GM19372 (cell line): Measurements from ENCODE around the gene MYH11.
"Not testable (repeated sequence)": the region's sequence is repeated elsewhere in the genome, so short reads cannot be mapped to it uniquely, and the experiment has no call there.

Source experiments
- ATAC-seq: cut with Tn5 transposase; IDR thresholded peaks from one replicate; pipeline ENCODE4 v1.9.1; 2021; ENCODE audit warnings: mild to moderate bottlenecking, low read depth, moderate library complexity; ENCODE audit not compliant: unreplicated experiment

MYH11 gene

DNA sequence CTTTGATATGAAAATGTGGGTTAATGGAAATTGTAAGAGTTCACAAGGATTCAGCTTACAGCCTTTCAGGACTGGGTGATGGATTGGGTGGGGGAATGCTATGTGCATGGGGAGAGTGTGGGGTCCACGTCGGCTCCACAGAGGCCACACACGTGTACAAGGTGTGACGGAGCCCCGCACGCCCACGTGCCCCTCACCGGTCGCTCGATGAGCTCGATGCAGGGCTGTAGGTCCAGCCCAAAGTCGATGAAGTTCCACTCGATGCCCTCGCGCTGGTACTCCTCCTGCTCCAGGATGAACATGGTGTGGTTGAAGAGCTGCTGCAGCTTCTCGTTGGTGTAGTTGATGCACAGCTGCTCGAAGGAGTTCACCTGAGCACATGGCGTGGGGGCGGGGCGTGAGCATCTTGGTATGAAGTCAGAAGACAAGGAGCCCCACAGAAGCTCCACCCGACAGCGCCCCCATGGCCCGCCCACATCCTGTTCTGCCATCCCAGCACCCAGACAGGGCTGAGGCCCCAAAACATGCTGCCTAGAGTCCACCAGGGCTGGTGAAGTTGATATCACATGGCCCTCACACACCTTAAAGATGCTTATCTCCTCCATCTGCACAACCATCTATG is 99.1 kb downstream of the MYH11 start:
- no peak for ATAC-seq

DNA sequence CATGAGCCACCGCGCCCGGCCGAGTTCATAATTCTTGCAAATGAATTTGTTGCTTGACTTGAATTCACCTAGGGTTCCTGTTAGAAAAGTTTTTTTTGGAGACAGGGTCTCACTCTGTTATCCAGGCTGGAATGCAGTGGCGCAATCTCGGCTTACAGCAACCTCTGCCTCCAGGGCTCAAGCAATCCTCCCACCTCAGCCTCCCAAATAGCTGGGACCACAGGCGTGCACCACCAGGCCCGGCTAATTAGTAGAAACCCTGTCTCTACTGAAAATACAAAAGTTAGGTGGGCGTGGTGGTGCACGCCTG is 99.8 kb downstream of the MYH11 start:
- no peak for ATAC-seq

DNA sequence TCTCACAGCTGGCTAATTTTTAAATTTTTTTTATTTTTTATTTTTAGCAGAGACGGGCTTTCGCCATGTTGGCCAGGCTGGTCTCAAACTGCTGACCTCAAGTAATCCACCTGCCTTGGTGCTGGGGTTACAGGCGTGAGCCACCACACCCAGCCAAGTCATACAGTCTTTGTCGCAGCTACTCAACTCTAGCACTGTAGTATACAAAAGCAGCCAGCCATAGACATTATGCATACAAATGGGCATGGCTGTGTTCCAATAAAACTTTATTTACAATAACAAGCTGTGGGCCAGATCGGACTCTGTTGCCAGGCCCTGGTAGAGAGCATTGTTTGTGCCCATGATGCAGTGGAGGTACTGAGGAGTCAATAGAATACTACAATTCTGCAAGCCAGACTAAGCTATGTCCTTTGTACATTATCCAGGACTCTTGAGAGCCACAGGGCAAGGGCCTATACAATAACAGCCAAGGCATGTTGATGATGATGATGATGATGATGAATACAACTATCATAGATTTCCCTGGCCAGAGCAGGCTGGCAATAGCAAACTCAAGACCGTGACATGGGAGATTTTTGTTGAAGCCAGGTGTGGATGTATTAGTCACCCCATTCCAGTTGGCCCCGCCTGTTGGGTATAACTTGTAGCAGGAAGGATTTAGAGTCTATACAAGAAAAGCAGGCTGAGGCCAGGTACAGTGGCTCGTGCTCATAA is 101.8 kb downstream of the MYH11 start:
- no peak for ATAC-seq

- no peak for ATAC-seq
Measured at GRCh38 chr16:15752717-15753488, 103.9 kb downstream of the MYH11 start.

DNA sequence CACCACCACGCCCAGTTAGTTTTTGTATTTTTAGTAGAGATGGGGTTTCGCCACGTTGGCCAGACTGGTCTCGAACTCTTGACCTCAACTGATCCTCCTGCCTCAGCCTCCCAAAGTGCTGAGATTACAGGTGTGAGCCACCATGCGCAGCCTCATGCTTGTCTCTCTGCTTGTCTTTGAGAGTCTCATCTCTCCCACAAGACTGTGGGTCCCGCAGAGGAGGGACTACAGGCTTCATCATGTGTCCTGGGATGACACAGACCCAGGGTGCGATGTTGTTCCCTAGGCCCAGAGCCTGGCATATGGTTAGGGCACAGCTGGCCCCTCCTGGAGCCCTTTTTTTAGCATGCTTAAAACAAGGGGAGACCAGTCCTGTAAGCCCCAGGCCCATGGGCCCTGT is 104.9 kb downstream of the MYH11 start:
- no peak for ATAC-seq

- no peak for ATAC-seq
Measured at GRCh38 chr16:15749985-15750384, 106.8 kb downstream of the MYH11 start.

DNA sequence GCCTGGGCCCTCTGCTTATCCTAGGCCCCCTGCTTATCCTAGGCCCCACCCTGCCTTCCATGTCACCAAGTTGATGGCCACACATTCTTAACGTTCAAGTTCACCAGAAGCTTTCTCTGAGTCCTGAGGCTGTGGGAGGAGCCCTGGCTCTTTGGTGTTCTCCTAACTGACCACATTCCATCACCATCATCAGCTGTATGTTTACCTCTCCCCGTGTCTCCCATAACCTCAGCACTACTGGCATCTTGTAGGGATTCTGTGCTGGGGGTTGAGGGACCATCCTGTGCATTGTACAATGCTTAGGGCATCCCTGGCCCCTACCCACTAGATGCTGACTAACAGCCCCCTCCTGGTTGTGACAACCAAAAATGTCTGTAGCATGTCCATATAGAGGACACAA is 107.5 kb downstream of the MYH11 start:
- no peak for ATAC-seq

- ATAC-seq, result no peak
Measured at GRCh38 chr16:15748654-15749053, 108.2 kb downstream of the MYH11 start.

GRCh38 chr16:15747937-15748336 is 108.9 kb downstream of the MYH11 start:
- no peak for ATAC-seq

- no peak for ATAC-seq
Measured at GRCh38 chr16:15746332-15746731, 110.5 kb downstream of the MYH11 start.

DNA sequence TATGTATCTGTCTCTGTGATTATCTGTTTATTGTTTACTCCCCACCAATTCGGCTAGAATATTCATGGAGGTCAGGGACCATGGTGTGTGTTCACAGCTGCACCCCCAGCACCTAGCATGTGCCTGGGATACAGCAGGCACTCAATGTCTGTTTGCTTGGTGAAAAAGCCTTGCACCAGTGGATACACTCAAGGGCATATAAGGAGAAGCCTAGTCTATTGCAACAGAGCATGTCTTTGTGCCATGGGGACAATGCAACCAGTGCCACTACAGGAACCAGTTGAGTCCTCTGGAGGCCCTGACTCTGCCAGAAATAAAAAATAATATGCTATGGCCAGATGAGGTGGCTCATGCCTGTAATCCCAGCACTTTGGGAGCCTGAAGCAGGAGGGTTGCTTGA is 113.2 kb downstream of the MYH11 start:
- ATAC-seq, result no peak

DNA sequence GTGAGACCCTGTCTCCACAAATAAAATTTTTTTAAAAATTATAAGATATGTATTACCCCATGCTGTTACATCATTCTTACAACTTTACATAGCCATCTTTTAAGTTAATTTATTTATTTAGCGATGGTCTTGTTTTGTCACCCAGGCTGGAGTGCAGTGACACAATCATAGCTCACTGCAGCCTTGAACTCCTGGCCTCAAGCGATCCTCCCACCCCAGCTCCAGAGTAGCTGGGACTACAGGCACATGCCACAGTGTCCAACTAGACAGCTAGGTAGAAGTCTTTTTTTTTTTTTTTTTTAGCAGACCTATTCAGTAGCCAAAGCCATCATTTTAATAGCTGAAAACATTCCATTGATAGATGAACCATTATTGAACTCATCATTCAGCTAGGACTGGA is 114.1 kb downstream of the MYH11 start:
- ATAC-seq, result no peak

GRCh38 chr16:15741207-15741871 is 115.5 kb downstream of the MYH11 start:
- no peak for ATAC-seq

- no peak for ATAC-seq
Measured at GRCh38 chr16:15739950-15740349, 116.9 kb downstream of the MYH11 start.

DNA sequence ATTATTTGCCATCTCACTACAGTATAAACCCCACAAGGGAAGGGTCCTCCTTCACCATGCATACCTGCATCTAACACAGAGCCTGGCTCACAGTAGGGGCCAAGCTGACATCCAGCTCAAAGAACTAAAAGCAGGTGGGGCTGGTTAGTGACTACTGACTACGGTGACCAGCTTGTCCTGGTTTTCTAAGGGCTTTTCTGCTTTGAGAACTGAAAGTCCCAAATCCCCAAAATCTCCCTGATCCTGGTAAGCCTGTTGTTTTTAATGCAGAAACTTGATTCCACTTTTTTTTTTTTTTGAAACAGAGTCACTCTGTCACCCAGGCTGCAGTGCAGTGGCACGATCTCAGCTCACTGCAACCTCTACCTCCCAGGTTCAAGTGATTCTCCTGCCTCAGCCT is 117.4 kb downstream of the MYH11 start:
- no peak for ATAC-seq

- ATAC-seq, result no peak
Measured at GRCh38 chr16:15737140-15737644, 119.6 kb downstream of the MYH11 start.

GRCh38 chr16:15736529-15736928 is 120.3 kb downstream of the MYH11 start:
- no peak for ATAC-seq

GRCh38 chr16:15735610-15736009 is 121.2 kb downstream of the MYH11 start:
- no peak for ATAC-seq

GRCh38 chr16:15732416-15732815 is 124.4 kb downstream of the MYH11 start:
- ATAC-seq, result no peak

DNA sequence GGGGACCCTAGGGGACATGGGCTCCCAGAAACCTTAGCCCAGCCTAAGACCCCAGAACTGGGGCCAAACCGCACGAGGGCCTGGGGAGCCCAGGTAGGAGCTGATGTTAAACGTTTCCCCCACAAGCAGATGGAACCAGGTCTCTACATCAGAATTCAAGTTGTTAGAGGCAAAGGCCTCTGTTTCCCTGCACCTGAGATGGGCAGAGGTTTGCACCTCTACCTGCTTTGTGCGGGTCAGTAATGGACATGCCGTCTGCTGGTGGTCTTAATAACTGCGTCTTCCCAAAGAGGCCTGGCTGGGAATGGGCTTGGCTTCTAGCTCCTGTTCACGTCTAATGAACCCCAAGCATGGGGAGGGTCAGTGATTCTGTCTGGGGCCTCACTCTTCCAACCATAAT is 127.7 kb downstream of the MYH11 start:
- ATAC-seq, result no peak

DNA sequence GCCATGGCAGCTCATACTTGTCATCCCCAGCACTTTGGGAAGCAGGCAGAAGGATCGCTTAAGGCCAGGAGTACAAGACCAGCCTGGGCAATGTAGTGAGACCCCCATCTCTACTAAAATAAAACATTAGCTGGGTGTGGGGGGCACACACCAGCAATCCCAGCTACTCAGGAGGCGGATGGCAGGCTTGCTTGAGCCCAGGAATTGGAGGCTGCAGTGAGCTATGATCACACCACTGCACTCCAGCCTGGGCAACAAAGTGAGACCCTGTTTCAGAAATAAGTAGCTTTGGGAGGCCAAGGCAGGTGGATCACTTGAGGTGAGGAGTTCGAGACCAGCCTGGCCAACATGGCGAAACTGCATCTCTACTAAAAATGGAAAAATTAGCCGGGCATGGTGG is 129.1 kb downstream of the MYH11 start:
- not testable (repeated sequence) for ATAC-seq
